HG03139 (cell line): ENCODE results near the gene KRT82.
"Not testable (repeated sequence)": the region's sequence is repeated elsewhere in the genome, so short reads cannot be mapped to it uniquely, and the experiment has no call there.

Experiments used
- ATAC-seq: cut with Tn5 transposase; IDR thresholded peaks from one replicate; pipeline ENCODE4 v1.9.1; 2021; ENCODE audit not compliant: unreplicated experiment

The KRT82 gene

GRCh38 chr12:52346593-52346992 is 59.5 kb downstream of the KRT82 start:
- ATAC-seq = no peak

- not testable (repeated sequence) for ATAC-seq
Measured at GRCh38 chr12:52345041-52345440, 61.1 kb downstream of the KRT82 start.

- ATAC-seq = no peak
Measured at GRCh38 chr12:52344111-52344510, 62.0 kb downstream of the KRT82 start.
